ENCODE measurements around the gene BCAS1. TPM values are rescaled to one million over a fixed set of nuclear protein-coding genes. Genes with fewer than 3 reads are reported as not detected.

The BCAS1 gene
- total and polyA plus RNA-seq, 12 donors: 0.03 TPM; not detected in 11

- H3K4me3 ChIP-seq: no peak overlapping the region
- 68 to 75% methylated on average over 2 of the region's 2 CpGs for WGBS, 2 donors
- DNase-seq (no peak), ATAC-seq (peak in 6 of 8 donors; percentile 13 to 42 (median 36))
- intact Hi-C loops (cut with DNase I): loop anchor here in 1 of 10 donors (10.0 kb wide), 1 partner anchor 1663 kb away; no protein-coding TSS in a partner anchor
- peak overlapping the region in 1 of 10 donors; percentile 56 for H3K27ac ChIP-seq
- peaks cover 0 to 13% (median 0%) of the 10 kb centered on the region in 11 donors for H3K9me3 ChIP-seq
- peaks cover 0 to 3% (median 0%) of the 10 kb centered on the region in 7 donors for H3K27me3 ChIP-seq
- no peaks in the 10 kb centered on the region for H3K36me3 ChIP-seq
- H3K4me1 ChIP-seq: peaks cover 0 to 11% (median 3%) of the 10 kb centered on the region in 9 donors
- TF ChIP-seq CTCF (IDR thresholded peaks at IDR 0.05): peak in 2 of 9 donors; percentile 15 to 25
These were observed 112.8 kb downstream of the BCAS1 start for GRCh38 chr20:53957451-53958172.

- Histone ChIP-seq H3K9me3 (peaks cover 0 to 19% (median 0%) of the 10 kb centered on the region in 11 donors), H3K4me3 (no peak overlapping the region), H3K27me3 (peaks cover 0 to 3% (median 0%) of the 10 kb centered on the region in 7 donors), H3K4me1 (peaks cover 0 to 11% (median 0%) of the 10 kb centered on the region in 9 donors), H3K36me3 (no peaks in the 10 kb centered on the region), H3K27ac (peak overlapping the region in 1 of 10 donors; percentile 2)
- no peak for DNase-seq
- 90 to 93% methylated on average over 4 of the region's 4 CpGs for WGBS, 2 donors
- ATAC-seq: no peak
- intact Hi-C loops (cut with DNase I): loop anchor here in 1 of 10 donors (10.0 kb wide), 1 partner anchor 1661 kb away; no protein-coding TSS in a partner anchor
- TF ChIP-seq CTCF (IDR thresholded peaks at IDR 0.05): no peak
These were observed 114.2 kb downstream of the BCAS1 start for GRCh38 chr20:53956013-53956715.

- Histone ChIP-seq H3K36me3 (no peaks in the 10 kb centered on the region), H3K27ac (peak overlapping the region in 1 of 10 donors; percentile 0), H3K4me3 (no peak overlapping the region), H3K27me3 (peaks cover 0 to 3% (median 0%) of the 10 kb centered on the region in 7 donors), H3K4me1 (peaks cover 0 to 5% (median 1%) of the 10 kb centered on the region in 9 donors), H3K9me3 (peaks cover 0 to 19% (median 0%) of the 10 kb centered on the region in 11 donors)
- DNase-seq (no peak), ATAC-seq (no peak)
- WGBS, 2 donors: 92 to 93% methylated on average over 6 of the region's 6 CpGs
- TF ChIP-seq CTCF (IDR thresholded peaks at IDR 0.05): no peak
- intact Hi-C loops (cut with DNase I): loop anchor here in 1 of 10 donors (10.0 kb wide), 1 partner anchor 1660 kb away; no protein-coding TSS in a partner anchor
These were observed 115.4 kb downstream of the BCAS1 start for GRCh38 chr20:53954723-53955658.
